ENCODE data around the gene ABHD16B. TPM values are rescaled to one million over a fixed set of nuclear protein-coding genes. Genes with fewer than 3 reads are reported as not detected.

The ABHD16B gene
- total RNA-seq, 1 donor, result not detected

DNA sequence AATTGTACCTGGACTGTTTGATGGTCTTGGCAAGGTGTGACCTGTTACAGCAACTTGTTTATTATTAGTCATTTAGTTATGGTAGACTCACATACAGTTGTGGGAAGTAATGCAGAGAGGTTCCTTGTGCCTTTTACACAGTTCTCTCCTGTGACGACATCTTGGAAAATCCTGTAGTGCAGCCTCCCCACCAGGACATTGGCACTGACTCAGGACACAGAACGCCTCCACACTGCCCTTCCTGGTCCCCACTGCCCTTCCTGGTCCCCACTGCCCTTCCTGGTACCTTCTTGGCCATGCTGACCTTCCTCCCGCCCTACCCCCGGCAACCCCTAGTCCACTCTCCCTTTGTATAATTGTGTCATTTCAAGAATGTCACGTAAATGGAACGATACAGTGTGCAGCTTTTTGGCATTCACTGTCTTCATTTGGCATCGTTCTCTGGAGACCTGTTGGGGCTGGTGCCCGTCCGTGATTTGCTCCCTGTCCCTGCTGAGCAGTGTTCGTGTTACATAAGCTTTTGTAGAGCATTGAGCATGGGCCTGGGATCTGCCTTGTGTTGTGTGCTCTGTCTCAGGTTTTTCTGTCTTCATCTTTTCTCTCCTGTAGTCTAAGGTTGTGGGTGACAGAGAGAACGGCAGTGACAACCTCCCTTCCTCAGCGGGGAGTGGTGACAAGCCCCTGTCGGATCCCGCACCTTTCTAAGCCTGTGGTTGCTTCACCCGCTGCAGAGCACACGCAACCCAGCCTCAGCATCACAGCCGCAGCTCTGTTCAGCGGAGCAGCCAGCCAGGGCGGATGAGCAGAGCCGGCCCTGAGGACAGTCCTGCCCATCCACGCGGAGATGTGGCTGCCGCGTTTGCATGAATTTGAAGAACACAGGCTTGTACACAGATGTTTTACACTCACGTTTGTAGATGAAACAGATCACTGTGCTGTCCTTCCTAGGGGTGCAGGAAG lies 28.2 kb downstream of the ABHD16B start:
- no peaks in the 10 kb centered on the region for H3K9me3 ChIP-seq (ENCODE audit: low read depth, low read length)
- no peaks in the 10 kb centered on the region for H3K27me3 ChIP-seq (ENCODE audit: insufficient read depth, low read length)
- H3K4me3 ChIP-seq (ENCODE audit: low read length), result no peak overlapping the region
- peaks cover 23% of the 10 kb centered on the region for H3K4me1 ChIP-seq (ENCODE audit: insufficient read depth, low read length)

DNA sequence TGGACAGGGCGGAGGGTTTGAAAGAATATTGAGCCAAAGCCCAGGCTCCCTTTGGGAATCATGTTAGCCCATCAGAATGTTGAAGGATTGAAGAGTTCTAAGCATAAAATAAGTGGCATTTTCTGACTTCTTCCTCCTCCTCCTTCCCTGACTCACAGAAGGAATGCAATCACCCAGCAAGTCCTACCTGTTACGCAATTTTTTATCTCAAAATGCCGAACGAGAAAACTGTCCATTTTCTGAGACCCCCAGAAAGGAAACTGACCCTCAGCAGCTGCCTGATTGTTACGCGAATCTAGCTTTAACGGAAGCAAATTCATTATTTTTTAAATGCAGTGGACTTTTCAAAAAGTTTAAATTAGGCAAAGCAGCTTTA lies 28.9 kb downstream of the ABHD16B start:
- Histone ChIP-seq H3K4me1 (ENCODE audit: insufficient read depth, low read length) (peaks cover 26% of the 10 kb centered on the region), H3K9me3 (ENCODE audit: low read depth, low read length) (no peaks in the 10 kb centered on the region), H3K4me3 (ENCODE audit: low read length) (no peak overlapping the region), H3K27me3 (ENCODE audit: insufficient read depth, low read length) (no peaks in the 10 kb centered on the region)

DNA sequence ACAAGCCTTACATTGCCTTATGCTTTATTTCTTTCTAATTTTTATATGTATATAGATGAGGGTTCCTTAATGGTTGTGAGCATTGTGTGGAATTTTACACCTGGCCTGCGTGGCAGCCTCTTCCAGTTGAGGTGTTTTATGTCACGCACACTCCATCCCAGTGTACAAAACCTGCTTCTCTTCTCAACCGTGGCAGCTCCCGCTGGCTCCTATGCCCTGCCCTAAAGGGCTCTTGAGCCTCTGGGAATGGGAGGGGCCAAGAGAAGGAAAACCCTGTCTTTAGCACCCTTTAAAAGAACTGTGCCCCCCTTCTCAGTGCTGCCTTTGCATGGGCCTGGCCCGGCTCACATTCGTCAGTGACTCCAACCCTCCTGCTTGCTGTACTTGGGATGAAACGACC lies 29.3 kb downstream of the ABHD16B start:
- no peaks in the 10 kb centered on the region for H3K27me3 ChIP-seq (ENCODE audit: insufficient read depth, low read length)
- H3K9me3 ChIP-seq (ENCODE audit: low read depth, low read length), result no peaks in the 10 kb centered on the region
- H3K4me3 ChIP-seq (ENCODE audit: low read length), result no peak overlapping the region
- peaks cover 26% of the 10 kb centered on the region for H3K4me1 ChIP-seq (ENCODE audit: insufficient read depth, low read length)

DNA sequence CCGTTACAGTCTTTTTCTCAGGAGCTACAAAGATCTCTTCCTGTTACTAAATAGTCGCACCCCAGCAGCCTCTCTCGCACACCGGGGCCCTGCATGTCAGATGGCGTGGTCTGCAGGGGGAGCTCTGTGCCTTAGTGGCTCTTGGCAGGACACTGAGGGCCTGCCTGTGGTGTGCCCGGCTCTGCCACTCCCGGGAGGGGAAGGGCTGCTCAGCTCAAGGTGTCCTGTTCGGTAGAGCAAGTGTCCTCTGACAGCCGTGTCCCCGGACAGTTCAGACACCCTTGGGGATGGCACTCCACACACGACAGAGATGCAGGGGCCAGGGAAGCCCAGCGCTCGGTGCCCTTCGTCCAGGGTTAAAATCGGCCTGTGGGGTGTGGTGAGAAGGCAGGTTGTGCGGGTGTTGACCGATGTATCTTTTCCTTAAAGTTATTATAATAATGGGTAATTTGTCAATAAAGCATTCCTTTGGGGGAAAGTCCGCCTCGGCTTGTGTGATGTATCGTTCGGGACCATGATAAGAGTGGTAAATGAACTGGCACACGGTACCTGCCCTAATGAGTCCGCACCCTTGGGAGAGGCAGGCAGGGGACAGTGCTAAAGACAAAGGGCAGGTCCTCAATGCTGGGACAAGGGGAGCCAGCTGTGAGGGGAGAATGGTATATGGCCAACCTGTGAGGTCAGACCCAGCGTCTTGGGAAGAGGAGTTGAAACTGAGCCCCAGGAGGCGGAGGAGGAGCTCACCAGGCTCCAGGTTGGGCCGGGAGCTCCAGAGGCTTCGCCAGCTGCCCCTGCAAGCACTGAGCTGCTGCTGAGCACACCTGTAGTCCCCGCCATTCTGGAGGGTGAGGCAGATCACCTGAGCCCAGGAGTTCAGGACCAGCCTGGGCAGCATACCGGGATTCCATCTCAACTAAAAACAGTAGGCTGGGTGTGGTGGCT lies 30.0 kb downstream of the ABHD16B start:
- Histone ChIP-seq H3K4me1 (ENCODE audit: insufficient read depth, low read length) (peaks cover 32% of the 10 kb centered on the region), H3K4me3 (ENCODE audit: low read length) (no peak overlapping the region), H3K9me3 (ENCODE audit: low read depth, low read length) (no peaks in the 10 kb centered on the region), H3K27me3 (ENCODE audit: insufficient read depth, low read length) (no peaks in the 10 kb centered on the region)

DNA sequence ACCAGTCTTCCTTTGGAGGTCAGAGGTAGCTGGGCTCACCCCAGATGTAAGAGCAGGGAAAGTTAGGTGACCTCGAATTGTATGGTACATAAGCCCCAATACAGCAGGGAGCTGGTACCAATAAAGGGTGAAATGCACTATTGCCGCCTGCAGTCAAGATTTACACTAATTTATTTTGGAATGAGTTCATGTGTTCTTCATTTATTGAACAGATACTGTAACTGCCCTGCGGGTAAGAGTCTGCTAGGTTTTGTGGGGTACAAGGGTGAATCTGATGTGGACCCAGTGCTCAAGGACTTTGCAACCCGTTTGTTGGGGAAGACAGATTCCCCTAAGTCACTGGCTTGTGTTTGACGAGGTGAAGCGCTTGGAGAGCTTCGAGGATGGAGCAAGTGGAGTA lies 31.1 kb downstream of the ABHD16B start:
- Histone ChIP-seq H3K27me3 (ENCODE audit: insufficient read depth, low read length) (no peaks in the 10 kb centered on the region), H3K4me1 (ENCODE audit: insufficient read depth, low read length) (peaks cover 43% of the 10 kb centered on the region), H3K4me3 (ENCODE audit: low read length) (no peak overlapping the region), H3K9me3 (ENCODE audit: low read depth, low read length) (no peaks in the 10 kb centered on the region)

DNA sequence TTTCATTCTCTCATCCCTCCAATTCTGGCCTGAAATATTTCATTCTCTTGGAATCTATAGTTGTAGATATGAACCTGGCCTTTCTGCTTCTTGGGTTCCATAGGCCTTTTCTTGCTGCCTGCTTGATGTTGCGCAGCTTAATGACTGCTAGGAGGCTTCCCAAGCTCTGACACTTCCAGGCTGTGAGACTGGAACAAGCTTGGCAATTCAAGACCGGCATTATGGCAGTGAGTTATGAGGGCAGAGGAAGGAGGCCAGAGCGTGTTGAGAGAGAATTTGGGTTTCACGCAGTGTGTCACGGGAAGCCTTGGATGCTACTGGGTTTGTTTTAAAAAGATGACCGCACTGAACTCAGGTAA lies 32.7 kb downstream of the ABHD16B start:
- Histone ChIP-seq H3K4me3 (ENCODE audit: low read length) (no peak overlapping the region), H3K27me3 (ENCODE audit: insufficient read depth, low read length) (no peaks in the 10 kb centered on the region), H3K4me1 (ENCODE audit: insufficient read depth, low read length) (peaks cover 56% of the 10 kb centered on the region), H3K9me3 (ENCODE audit: low read depth, low read length) (no peaks in the 10 kb centered on the region)

DNA sequence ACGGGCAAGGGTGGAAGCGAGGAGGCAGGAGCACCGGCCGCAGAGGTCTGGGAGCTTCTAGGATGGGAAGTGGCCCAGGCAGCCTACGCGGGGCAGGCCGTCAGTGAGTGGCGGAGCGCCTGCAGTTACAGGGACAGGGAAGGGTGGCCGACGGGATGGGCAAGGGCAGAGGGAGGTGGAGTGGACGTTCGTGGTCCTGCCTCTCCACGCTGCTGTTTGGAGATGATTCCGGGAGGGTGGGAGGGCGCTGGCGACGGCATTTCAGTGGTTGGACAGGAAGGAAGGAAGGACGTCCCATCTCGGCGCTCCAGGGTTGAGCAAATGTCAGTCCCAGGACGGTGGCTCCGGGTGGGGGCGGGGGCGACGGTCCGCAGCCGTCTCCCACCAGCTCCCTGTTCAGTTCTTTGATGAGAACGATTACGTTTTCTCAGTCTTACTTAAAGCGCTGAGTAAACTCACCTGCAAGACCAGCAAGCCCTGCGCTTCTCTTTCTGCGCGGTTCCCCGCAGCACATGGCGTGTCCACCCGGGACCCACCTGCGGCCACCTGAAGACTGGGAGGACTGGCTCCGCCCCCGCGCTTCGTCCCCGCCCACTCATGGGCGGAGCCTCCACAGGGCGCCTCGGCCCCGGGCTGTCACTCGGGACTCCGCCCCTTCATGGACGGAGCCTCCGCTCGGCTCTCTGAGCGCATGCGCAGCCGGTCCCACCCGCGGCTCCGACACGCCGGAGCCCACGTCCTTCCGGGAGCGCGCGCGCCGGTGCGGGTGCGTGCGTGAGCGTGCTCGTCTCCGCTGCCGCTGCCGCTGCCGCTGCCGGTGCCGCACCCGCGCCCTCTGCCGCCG lies 33.3 kb downstream of the ABHD16B start, which contains the start of gene DNAJC5:
Gene DNAJC5, plus strand, starts transcription at position 769 of the 844 bp plus-strand sequence. CDS start 33,220 bp downstream, outside the sequence.
- Histone ChIP-seq H3K9me3 (ENCODE audit: low read depth, low read length) (no peaks in the 10 kb centered on the region), H3K4me3 (ENCODE audit: low read length) (peak within 1 kb of the TSS; percentile 72), H3K4me1 (ENCODE audit: insufficient read depth, low read length) (peaks cover 56% of the 10 kb centered on the region), H3K27me3 (ENCODE audit: insufficient read depth, low read length) (no peaks in the 10 kb centered on the region)

DNA sequence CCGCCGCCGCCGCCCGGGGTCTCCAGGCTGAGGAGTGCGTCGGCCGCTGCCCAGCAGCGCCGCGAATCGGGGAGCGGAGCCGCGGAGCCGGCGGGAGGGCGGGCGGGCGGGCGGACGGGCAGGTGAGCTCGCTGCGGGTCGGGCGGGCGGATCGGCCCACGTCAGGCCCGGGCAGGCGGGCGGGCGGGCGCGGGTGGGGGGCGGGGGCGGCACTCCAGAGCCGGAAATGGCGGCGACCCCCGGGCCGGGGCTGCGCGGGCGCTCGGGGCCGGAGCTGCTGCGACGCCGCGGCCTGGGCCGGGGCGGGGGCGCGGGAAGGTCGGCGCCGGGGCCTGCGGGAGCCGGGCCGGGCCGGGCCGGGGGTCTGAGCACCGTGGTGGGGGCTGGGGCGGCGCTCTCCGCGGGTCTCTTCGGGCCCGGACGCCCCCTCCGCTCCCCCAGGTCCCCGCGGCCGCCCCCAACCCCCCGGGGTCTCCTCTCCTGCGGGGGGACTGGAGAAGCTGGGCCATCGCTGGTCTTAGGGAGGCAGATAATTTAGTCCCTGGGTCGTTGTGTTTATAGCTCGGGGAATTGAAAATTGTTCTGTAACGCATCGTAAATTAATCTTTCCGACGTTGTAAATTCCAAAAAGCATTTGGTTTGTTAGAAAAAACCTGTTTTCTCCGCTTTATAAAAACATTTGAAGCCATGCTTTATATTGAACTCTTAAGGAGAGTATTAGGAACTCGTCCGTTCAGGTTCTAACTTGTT lies 34.1 kb downstream of the ABHD16B start:
- Histone ChIP-seq H3K4me3 (ENCODE audit: low read length) (peak overlapping the region; percentile 72), H3K27me3 (ENCODE audit: insufficient read depth, low read length) (no peaks in the 10 kb centered on the region), H3K4me1 (ENCODE audit: insufficient read depth, low read length) (peaks cover 56% of the 10 kb centered on the region)

DNA sequence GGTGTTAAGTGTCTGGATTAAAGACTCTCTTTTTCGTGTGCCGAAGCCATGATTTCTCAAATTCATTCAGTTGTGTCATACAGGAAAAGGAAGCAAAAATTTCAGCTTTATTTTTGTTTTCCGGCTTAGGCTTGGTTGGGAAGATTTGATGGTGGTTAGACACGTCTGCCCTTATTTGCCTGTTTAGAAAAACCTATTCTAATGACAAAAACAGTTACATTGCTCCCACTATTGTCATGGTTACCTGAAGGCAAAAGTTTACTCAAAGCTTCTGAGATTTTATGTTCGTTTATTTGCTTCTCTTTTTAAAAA lies 34.6 kb downstream of the ABHD16B start:
- Histone ChIP-seq H3K4me1 (ENCODE audit: insufficient read depth, low read length) (peaks cover 61% of the 10 kb centered on the region), H3K4me3 (ENCODE audit: low read length) (peak overlapping the region; percentile 72), H3K9me3 (ENCODE audit: low read depth, low read length) (no peaks in the 10 kb centered on the region), H3K27me3 (ENCODE audit: insufficient read depth, low read length) (no peaks in the 10 kb centered on the region)

More for the DNA sequence above, 34.1 kb downstream of the ABHD16B start:
- H3K9me3 ChIP-seq (ENCODE audit: low read depth, low read length), result no peaks in the 10 kb centered on the region

DNA sequence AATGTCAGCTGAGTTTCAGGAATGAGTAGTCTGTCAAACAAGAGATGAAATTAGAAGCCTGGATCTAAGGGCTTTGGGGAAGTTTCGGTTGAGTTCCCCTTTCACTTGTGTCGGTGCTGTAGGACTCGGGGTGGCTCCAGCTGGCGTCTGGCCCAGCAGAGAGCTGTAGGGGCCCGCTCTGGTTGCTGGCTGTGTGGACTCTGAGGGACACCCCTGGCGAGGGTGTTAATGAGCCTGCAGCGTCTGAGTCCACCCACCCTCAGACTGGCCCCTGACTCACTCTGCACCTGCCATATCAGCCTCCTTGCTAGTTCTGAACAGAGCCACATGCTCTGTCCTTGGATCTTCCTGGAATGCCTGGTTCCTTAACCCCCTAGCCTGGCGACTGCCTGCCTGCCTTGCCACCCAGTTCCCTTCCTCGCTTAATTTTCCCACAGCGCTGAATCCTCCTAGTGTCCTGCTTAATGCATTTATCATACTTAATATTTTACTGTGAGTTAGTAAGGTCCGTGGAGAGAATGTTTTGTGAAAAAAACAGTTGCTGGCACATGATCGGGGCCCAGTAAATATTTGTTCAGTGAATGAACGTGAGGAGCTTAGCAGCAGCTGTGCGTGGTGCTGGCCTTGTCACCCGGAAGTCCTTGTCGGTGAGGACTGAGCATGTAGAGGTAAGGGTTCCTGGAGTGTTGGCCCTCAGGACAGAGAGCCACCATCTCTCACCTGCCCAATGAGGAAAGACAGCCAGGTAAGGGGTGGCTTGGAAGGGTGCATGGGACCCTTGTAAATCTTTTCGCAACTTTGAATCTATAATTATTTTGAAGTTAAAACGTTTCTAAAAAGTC lies 35.2 kb downstream of the ABHD16B start:
- Histone ChIP-seq H3K27me3 (ENCODE audit: insufficient read depth, low read length) (no peaks in the 10 kb centered on the region), H3K9me3 (ENCODE audit: low read depth, low read length) (no peaks in the 10 kb centered on the region), H3K4me3 (ENCODE audit: low read length) (peak overlapping the region; percentile 72), H3K4me1 (ENCODE audit: insufficient read depth, low read length) (peaks cover 67% of the 10 kb centered on the region)

DNA sequence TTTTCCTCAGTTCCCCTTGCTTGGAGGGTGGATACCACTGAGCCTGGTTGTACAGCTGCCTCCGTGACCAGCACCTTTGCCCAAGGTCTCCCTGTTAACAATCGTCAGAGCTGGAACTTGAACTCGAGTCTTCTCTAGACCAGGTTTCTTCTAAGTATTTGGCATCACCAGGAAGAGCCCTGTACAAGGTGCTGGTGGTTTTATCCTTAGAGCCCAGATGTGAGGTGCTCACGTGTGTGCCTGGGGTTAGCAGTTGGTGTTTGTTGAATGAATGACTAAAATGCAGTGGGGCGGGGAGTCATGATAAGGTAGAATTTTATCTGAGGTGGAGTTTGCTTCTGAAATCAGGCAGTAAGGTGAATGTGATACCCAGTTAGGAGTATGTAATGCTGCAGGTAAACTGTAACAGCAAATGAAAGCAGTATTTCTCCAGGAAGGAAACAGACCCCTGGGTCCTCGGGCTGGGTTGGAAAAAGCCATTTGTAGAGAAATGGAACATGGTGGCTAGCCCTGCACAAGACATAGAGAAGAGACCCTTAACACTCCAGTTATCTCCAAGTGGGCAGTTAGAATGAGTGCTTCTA lies 36.8 kb downstream of the ABHD16B start:
- H3K9me3 ChIP-seq (ENCODE audit: low read depth, low read length), result no peaks in the 10 kb centered on the region
- H3K4me3 ChIP-seq (ENCODE audit: low read length), result no peak overlapping the region
- no peaks in the 10 kb centered on the region for H3K27me3 ChIP-seq (ENCODE audit: insufficient read depth, low read length)
- H3K4me1 ChIP-seq (ENCODE audit: insufficient read depth, low read length), result peaks cover 82% of the 10 kb centered on the region

DNA sequence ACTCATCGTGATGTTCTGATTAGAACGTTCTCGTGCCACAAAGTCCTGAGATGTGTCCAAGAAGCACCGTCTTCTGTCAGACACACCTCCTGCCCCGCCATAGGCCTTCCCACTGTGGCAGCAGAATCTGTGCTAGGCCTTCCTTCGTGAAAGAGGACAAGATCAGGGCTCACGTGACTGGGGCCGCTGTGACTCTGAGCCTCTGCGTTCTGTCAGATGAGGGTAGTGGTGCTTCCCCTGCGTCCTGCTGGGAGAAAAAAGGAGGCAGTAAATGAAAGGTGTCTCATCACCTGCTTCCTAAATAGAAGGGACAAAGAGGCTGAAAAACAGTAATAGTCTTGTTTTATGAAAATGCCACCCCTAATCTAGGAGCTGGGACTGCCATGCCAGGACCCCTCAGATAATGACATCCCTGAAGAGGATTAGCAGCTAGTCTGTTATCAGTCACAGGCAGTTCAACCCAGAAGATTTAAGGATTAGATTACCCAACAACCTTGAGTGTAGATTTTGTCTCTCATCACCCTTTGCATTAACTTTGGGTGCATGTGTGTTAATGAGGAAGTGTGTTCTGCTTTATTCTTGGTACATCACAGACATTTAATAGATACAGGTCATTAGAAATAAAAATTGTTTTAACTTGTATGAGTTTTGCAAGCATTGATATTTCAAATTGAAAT lies 37.7 kb downstream of the ABHD16B start:
- Histone ChIP-seq H3K27me3 (ENCODE audit: insufficient read depth, low read length) (no peaks in the 10 kb centered on the region), H3K4me1 (ENCODE audit: insufficient read depth, low read length) (peaks cover 91% of the 10 kb centered on the region), H3K4me3 (ENCODE audit: low read length) (no peak overlapping the region), H3K9me3 (ENCODE audit: low read depth, low read length) (no peaks in the 10 kb centered on the region)

DNA sequence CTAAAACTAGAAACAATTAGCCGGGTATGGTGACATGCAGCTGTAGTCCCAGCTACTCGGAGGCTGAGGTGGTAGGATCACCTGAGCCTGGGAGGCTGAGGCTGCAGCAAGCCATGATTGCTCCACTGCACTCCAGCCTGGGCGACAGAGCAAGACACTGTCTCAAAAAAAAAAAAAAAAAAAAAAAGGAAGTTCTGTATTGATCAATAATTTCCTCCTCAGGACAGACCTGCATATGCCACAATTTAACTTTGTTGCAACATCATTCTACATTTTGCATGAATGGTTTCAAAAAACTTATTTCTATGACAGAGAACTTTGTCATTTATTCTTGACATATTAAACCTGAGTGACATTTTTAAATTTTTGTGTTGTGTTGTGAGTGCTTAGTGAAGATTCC lies 39.1 kb downstream of the ABHD16B start:
- Histone ChIP-seq H3K4me1 (ENCODE audit: insufficient read depth, low read length) (peaks cover 97% of the 10 kb centered on the region), H3K4me3 (ENCODE audit: low read length) (no peak overlapping the region), H3K27me3 (ENCODE audit: insufficient read depth, low read length) (no peaks in the 10 kb centered on the region), H3K9me3 (ENCODE audit: low read depth, low read length) (no peaks in the 10 kb centered on the region)

All from mononuclear cell (primary cell).